Measurements from ENCODE around the gene CHTOP.
"Not testable (repeated sequence)": the region's sequence is repeated elsewhere in the genome, so short reads cannot be mapped to it uniquely, and the experiment has no call there.

Gene CHTOP

GRCh38 chr1:153635872-153636271 is 2.0 kb downstream of the CHTOP start:
- no peak for DNase-seq

GRCh38 chr1:153636312-153636711 is 2.4 kb downstream of the CHTOP start:
- DNase-seq: no peak

GRCh38 chr1:153638261-153638660 is 4.4 kb downstream of the CHTOP start:
- DNase-seq: no peak

- DNase-seq: no peak
These were observed 5.4 kb downstream of the CHTOP start for GRCh38 chr1:153639280-153639679.

GRCh38 chr1:153640213-153640612 is 6.3 kb downstream of the CHTOP start:
- not testable (repeated sequence) for DNase-seq

- DNase-seq: no peak
These were observed 7.0 kb downstream of the CHTOP start for GRCh38 chr1:153640861-153641260.

- DNase-seq: no peak
These were observed 8.3 kb downstream of the CHTOP start for GRCh38 chr1:153642161-153642560.

- no peak for DNase-seq
These were observed 9.2 kb downstream of the CHTOP start for GRCh38 chr1:153643100-153643499.

- DNase-seq: no peak
These were observed 9.9 kb downstream of the CHTOP start for GRCh38 chr1:153643816-153644215.

- DNase-seq: no peak
These were observed 12.9 kb downstream of the CHTOP start for GRCh38 chr1:153646672-153647345.

GRCh38 chr1:153647346-153647714 is 13.5 kb downstream of the CHTOP start:
- no peak for DNase-seq

GRCh38 chr1:153648000-153648643 is 14.3 kb downstream of the CHTOP start:
- DNase-seq: no peak

GRCh38 chr1:153649137-153649862 is 15.4 kb downstream of the CHTOP start:
- peak; percentile 32 for DNase-seq

GRCh38 chr1:153649863-153650235 is 16.0 kb downstream of the CHTOP start:
- no peak for DNase-seq

GRCh38 chr1:153651771-153652170 is 17.9 kb downstream of the CHTOP start:
- DNase-seq: no peak

GRCh38 chr1:153652805-153653500 is 19.1 kb downstream of the CHTOP start:
- no peak for DNase-seq

GRCh38 chr1:153655333-153655732 is 21.5 kb downstream of the CHTOP start:
- DNase-seq: no peak

- peak; percentile 87 for DNase-seq
These were observed 24.7 kb downstream of the CHTOP start, which contains the start of gene SNAPIN for GRCh38 chr1:153658400-153659174. Gene SNAPIN, plus strand, starts transcription at chr1:153658703. Its CDS starts 41 bp downstream, at chr1:153658744.

- no peak for DNase-seq
These were observed 25.3 kb downstream of the CHTOP start for GRCh38 chr1:153659175-153659534.

GRCh38 chr1:153659656-153660055 is 25.8 kb downstream of the CHTOP start:
- DNase-seq: no peak

- no peak for DNase-seq
These were observed 27.3 kb downstream of the CHTOP start for GRCh38 chr1:153661111-153661708.

GRCh38 chr1:153662269-153662668 is 28.4 kb downstream of the CHTOP start:
- no peak for DNase-seq
